ENCODE data around the gene SPDYE18.
"Not testable (repeated sequence)": the region's sequence is repeated elsewhere in the genome, so short reads cannot be mapped to it uniquely, and the experiment has no call there.

Gene SPDYE18

GRCh38 chr7:77004151-77004550 is 58.2 kb downstream of the SPDYE18 start:
- DNase-seq: not testable (repeated sequence)

- not testable (repeated sequence) for DNase-seq
These were observed 59.1 kb downstream of the SPDYE18 start for GRCh38 chr7:77003241-77003640.

GRCh38 chr7:77002678-77003233 is 59.6 kb downstream of the SPDYE18 start:
- DNase-seq: not testable (repeated sequence)

- DNase-seq: not testable (repeated sequence)
These were observed 60.3 kb downstream of the SPDYE18 start for GRCh38 chr7:77002104-77002503.

Data from CD4-positive, alpha-beta T cell treated with Interleukin-1 beta for 1 hour (primary cell).